A549 (cell line): ENCODE results near the gene ASB14.

Experiments
- ESRRA ChIP-seq: fragments of 150-350 bp; IDR thresholded peaks from 2 replicates; pipeline ENCODE4 v1.6.1; 2014; ENCODE audit warnings: mild to moderate bottlenecking, low read length, borderline replicate concordance
- KDM1A ChIP-seq: fragments of 200-600 bp; sonication (generic); IDR thresholded peaks from 2 replicates; pipeline ENCODE4 v1.6.1; 2016; ENCODE audit warnings: low read depth, mild to moderate bottlenecking
- KDM5A ChIP-seq: fragments of 200-600 bp; sonication (generic); IDR thresholded peaks from 2 replicates; pipeline ENCODE4 v1.6.1; 2016; ENCODE audit warnings: antibody characterized with exemption, mild to moderate bottlenecking
- POLR2A ChIP-seq: IDR thresholded peaks from 2 replicates; pipeline ENCODE4 v1.6.1; 2012; ENCODE audit warnings: mild to moderate bottlenecking, low read length
- TF ChIP-seq, protein P1 (sequence below): fragments of 200-600 bp; sonication (generic); IDR thresholded peaks from 2 replicates; pipeline ENCODE4 v1.6.1; 2016; ENCODE audit warnings: antibody characterized with exemption, mild to moderate bottlenecking, moderate library complexity
- TF ChIP-seq, protein P2 (sequence below): fragments of >200 bp; sonication (Bioruptor Twin); formaldehyde crosslinking; IDR thresholded peaks from 3 replicates; pipeline ENCODE4 v1.5.1; 2016
- TF ChIP-seq, protein P3 (sequence below): fragments of 450-650 bp; IDR thresholded peaks from 2 replicates; pipeline ENCODE4 v1.6.1; 2014; ENCODE audit warnings: antibody characterized with exemption

DNA sequence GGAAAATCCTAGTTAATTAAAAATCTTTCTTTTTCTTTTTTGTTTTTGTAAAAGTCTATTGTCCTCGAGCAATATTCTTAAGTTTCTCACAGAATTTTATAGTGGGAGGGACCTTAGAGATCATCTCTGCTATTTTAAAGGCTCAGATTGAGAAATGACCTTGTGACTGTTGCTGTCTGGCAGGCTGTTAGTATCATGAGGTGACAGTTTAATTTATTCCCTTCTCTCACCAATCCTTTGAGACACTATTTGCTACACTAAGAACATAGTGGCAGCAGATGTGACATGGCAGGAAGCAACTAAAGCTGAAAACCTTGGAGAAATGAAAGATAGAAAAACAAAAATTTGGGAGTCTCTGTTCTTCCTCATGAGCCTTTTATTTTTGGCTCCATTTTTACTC lies 40.1 kb downstream of the ASB14 start:
- TF ChIP-seq, protein P1, sequence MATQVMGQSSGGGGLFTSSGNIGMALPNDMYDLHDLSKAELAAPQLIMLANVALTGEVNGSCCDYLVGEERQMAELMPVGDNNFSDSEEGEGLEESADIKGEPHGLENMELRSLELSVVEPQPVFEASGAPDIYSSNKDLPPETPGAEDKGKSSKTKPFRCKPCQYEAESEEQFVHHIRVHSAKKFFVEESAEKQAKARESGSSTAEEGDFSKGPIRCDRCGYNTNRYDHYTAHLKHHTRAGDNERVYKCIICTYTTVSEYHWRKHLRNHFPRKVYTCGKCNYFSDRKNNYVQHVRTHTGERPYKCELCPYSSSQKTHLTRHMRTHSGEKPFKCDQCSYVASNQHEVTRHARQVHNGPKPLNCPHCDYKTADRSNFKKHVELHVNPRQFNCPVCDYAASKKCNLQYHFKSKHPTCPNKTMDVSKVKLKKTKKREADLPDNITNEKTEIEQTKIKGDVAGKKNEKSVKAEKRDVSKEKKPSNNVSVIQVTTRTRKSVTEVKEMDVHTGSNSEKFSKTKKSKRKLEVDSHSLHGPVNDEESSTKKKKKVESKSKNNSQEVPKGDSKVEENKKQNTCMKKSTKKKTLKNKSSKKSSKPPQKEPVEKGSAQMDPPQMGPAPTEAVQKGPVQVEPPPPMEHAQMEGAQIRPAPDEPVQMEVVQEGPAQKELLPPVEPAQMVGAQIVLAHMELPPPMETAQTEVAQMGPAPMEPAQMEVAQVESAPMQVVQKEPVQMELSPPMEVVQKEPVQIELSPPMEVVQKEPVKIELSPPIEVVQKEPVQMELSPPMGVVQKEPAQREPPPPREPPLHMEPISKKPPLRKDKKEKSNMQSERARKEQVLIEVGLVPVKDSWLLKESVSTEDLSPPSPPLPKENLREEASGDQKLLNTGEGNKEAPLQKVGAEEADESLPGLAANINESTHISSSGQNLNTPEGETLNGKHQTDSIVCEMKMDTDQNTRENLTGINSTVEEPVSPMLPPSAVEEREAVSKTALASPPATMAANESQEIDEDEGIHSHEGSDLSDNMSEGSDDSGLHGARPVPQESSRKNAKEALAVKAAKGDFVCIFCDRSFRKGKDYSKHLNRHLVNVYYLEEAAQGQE = no peak
- TF ChIP-seq, protein P2, sequence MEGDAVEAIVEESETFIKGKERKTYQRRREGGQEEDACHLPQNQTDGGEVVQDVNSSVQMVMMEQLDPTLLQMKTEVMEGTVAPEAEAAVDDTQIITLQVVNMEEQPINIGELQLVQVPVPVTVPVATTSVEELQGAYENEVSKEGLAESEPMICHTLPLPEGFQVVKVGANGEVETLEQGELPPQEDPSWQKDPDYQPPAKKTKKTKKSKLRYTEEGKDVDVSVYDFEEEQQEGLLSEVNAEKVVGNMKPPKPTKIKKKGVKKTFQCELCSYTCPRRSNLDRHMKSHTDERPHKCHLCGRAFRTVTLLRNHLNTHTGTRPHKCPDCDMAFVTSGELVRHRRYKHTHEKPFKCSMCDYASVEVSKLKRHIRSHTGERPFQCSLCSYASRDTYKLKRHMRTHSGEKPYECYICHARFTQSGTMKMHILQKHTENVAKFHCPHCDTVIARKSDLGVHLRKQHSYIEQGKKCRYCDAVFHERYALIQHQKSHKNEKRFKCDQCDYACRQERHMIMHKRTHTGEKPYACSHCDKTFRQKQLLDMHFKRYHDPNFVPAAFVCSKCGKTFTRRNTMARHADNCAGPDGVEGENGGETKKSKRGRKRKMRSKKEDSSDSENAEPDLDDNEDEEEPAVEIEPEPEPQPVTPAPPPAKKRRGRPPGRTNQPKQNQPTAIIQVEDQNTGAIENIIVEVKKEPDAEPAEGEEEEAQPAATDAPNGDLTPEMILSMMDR = no peak
- TF ChIP-seq KDM5A (no peak), ESRRA (no peak), KDM1A (no peak), POLR2A (no peak)
- TF ChIP-seq, protein P3, sequence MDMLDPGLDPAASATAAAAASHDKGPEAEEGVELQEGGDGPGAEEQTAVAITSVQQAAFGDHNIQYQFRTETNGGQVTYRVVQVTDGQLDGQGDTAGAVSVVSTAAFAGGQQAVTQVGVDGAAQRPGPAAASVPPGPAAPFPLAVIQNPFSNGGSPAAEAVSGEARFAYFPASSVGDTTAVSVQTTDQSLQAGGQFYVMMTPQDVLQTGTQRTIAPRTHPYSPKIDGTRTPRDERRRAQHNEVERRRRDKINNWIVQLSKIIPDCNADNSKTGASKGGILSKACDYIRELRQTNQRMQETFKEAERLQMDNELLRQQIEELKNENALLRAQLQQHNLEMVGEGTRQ = no peak
